HG02884 (cell line): ENCODE results near the gene MAP3K5.
A peak's percentile ranks its signal among the peaks of the same experiment; 100 is the strongest.
"Not testable (repeated sequence)": the region's sequence is repeated elsewhere in the genome, so short reads cannot be mapped to it uniquely, and the experiment has no call there.

ENCODE experiments used
- ATAC-seq: cut with Tn5 transposase; IDR thresholded peaks from one replicate; pipeline ENCODE4 v1.9.1; 2021; ENCODE audit warnings: mild to moderate bottlenecking, moderate library complexity; ENCODE audit not compliant: unreplicated experiment

Gene MAP3K5

GRCh38 chr6:136586295-136586694, 206.0 kb downstream of the MAP3K5 start:
- no peak for ATAC-seq

GRCh38 chr6:136585523-136585922, 206.8 kb downstream of the MAP3K5 start:
- not testable (repeated sequence) for ATAC-seq

- not testable (repeated sequence) for ATAC-seq
Measured at GRCh38 chr6:136584290-136584689, 208.0 kb downstream of the MAP3K5 start.

GRCh38 chr6:136582711-136583471, 209.4 kb downstream of the MAP3K5 start:
- ATAC-seq: no peak

- ATAC-seq: no peak
Measured at GRCh38 chr6:136579800-136580199, 212.5 kb downstream of the MAP3K5 start.

- ATAC-seq: no peak
Measured at GRCh38 chr6:136576821-136577220, 215.5 kb downstream of the MAP3K5 start.

- no peak for ATAC-seq
Measured at GRCh38 chr6:136571496-136571895, 220.8 kb downstream of the MAP3K5 start.

GRCh38 chr6:136571065-136571464, 221.2 kb downstream of the MAP3K5 start:
- no peak for ATAC-seq

GRCh38 chr6:136568129-136568528, 224.1 kb downstream of the MAP3K5 start:
- no peak for ATAC-seq

GRCh38 chr6:136567688-136568087, 224.6 kb downstream of the MAP3K5 start:
- no peak for ATAC-seq

- ATAC-seq: no peak
Measured at GRCh38 chr6:136566851-136567250, 225.4 kb downstream of the MAP3K5 start.

- no peak for ATAC-seq
Measured at GRCh38 chr6:136566007-136566487, 226.2 kb downstream of the MAP3K5 start.

- ATAC-seq: no peak
Measured at GRCh38 chr6:136564180-136564579, 228.1 kb downstream of the MAP3K5 start.

- no peak for ATAC-seq
Measured at GRCh38 chr6:136563386-136564152, 228.7 kb downstream of the MAP3K5 start.

- no peak for ATAC-seq
Measured at GRCh38 chr6:136562211-136562610, 230.1 kb downstream of the MAP3K5 start.

- no peak for ATAC-seq
Measured at GRCh38 chr6:136553166-136553787, 239.0 kb downstream of the MAP3K5 start.

GRCh38 chr6:136552054-136552453, 240.2 kb downstream of the MAP3K5 start:
- no peak for ATAC-seq

GRCh38 chr6:136551103-136551502, 241.2 kb downstream of the MAP3K5 start:
- no peak for ATAC-seq

GRCh38 chr6:136550330-136551071, 241.8 kb downstream of the MAP3K5 start, which contains the start of gene MAP7:
Gene MAP7 (minus strand): TSS chr6:136550422. CDS start chr6:136550408, 14 bp downstream.
- ATAC-seq: peak; percentile 65

GRCh38 chr6:136550045-136550329, 242.3 kb downstream of the MAP3K5 start:
- ATAC-seq: peak; percentile 51
